ENCODE results near the gene SSX3.
"Not testable (repeated sequence)": the region's sequence is repeated elsewhere in the genome, so short reads cannot be mapped to it uniquely, and the experiment has no call there.

GRCh38 chrX:48383239-48383638, 26.7 kb upstream of the SSX3 start, which contains the start of gene SSX4:
- not testable (repeated sequence) for TF ChIP-seq EZH2phosphoT487 (IDR thresholded peaks at IDR 0.05; ENCODE audit: insufficient read depth, low read depth); EZH2 (IDR thresholded peaks at IDR 0.05; ENCODE audit: insufficient read depth, poor library complexity, severe bottlenecking)
